Right forelimb (tissue), 1 donor: ENCODE data around the gene USP35.

Experiments used
- DNase-seq: peaks from one replicate; pipeline ENCODE4 v3.0.0-alpha.2; 2018

The USP35 gene, protein sequence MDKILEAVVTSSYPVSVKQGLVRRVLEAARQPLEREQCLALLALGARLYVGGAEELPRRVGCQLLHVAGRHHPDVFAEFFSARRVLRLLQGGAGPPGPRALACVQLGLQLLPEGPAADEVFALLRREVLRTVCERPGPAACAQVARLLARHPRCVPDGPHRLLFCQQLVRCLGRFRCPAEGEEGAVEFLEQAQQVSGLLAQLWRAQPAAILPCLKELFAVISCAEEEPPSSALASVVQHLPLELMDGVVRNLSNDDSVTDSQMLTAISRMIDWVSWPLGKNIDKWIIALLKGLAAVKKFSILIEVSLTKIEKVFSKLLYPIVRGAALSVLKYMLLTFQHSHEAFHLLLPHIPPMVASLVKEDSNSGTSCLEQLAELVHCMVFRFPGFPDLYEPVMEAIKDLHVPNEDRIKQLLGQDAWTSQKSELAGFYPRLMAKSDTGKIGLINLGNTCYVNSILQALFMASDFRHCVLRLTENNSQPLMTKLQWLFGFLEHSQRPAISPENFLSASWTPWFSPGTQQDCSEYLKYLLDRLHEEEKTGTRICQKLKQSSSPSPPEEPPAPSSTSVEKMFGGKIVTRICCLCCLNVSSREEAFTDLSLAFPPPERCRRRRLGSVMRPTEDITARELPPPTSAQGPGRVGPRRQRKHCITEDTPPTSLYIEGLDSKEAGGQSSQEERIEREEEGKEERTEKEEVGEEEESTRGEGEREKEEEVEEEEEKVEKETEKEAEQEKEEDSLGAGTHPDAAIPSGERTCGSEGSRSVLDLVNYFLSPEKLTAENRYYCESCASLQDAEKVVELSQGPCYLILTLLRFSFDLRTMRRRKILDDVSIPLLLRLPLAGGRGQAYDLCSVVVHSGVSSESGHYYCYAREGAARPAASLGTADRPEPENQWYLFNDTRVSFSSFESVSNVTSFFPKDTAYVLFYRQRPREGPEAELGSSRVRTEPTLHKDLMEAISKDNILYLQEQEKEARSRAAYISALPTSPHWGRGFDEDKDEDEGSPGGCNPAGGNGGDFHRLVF

DNA sequence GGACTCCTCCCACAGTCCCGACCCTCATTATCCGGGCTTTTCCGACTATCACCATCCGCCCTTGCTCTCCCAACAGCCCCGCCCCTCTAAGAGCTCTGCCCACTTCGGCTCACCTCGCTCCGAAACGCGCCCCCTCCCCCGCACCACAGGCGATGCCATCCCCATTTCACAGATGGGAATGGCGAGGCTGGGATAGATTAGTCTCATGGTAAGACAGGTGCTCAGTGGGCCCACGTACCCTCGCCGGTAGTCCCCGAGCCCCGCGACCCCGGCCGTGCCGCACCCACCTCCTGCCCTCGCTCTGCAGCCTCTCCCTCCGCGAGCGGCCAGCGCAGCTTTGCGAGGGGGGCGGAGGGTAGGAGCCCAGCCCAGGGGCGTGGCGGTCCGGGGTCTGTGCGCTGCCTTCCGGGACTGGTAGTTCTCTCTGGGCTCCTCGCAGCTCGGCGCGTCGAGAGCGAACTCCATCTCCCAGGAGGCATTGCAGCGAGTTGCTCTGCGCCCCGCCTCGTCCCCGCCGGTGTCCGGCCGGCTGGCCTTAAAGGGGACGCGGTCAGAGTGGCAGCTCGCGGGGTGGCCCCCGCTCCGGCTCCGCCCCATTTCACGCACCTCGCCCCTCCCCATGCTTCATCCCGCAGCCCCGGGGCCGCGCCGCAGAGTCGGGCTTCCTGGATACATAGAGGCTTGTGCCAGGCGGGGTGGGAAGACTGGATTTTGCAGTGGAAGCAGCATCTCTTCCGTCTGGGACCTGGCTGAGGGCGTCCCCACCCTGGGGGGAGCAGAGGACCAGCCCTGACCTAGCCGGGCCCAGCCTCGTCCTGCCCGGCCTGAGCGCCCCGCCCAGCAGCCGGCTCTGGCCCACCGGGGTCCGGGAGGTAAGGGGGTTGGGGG is at the start of gene USP35, which contains the start of gene KCTD21:
USP35 (plus strand) TSS at position 634 of the 888 bp plus-strand sequence. CDS start 7,327 bp downstream, outside the sequence.
KCTD21 (minus strand) TSS at position 341 of the 888 bp plus-strand sequence. CDS start 14,072 bp downstream, outside the sequence.
- peak; percentile 95 for DNase-seq

DNA sequence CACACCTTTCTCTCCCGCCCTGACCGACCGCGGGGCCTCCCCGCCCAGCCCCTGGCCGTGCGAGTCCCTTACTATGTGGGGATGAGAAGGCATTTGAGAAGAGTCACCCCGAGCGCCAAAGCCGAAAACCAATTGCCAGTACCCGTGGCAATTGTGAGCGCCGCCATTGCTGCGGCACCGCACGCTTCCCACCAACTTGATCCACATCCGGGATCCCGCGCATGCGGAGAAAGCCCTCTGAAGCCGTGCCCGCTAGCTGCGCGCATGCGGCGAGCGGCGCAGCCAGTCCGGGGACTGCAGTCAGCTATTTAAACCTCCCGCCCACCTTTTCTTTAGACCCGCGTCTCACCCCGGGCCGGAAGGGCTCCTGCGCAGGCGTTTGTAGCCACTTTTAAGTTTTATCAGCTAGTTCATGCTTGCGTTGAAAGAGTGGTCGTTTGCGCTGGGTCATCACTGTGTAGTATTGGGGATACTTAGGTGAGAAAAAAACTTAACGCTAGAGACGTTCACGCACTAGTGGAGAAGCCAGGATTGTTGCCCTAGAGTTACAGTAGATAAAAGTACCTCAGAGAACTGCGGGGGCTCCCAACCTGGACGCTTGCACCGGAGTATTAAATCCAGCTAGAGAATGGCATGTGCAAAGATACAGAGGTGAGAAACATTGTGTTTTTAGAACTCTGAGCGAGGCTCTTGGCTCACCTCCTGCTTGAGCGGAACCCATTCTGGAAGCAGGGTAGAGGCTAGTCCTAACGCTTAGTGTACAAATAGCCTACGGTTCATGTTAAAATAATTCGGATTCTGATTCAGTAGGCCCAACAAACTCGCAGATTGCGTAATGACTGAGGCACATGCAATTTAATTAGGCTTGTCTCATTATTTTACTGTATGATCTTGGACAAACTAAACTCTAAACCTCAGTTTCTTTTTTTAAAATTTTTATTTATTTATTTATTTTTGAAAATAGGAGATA is 49.0 kb upstream of the USP35 start, which contains the start of gene ALG8:
ALG8 (minus strand) TSS at position 205 of the 970 bp plus-strand sequence; CDS start at position 167, 38 bp downstream.
- peak; percentile 98 for DNase-seq

DNA sequence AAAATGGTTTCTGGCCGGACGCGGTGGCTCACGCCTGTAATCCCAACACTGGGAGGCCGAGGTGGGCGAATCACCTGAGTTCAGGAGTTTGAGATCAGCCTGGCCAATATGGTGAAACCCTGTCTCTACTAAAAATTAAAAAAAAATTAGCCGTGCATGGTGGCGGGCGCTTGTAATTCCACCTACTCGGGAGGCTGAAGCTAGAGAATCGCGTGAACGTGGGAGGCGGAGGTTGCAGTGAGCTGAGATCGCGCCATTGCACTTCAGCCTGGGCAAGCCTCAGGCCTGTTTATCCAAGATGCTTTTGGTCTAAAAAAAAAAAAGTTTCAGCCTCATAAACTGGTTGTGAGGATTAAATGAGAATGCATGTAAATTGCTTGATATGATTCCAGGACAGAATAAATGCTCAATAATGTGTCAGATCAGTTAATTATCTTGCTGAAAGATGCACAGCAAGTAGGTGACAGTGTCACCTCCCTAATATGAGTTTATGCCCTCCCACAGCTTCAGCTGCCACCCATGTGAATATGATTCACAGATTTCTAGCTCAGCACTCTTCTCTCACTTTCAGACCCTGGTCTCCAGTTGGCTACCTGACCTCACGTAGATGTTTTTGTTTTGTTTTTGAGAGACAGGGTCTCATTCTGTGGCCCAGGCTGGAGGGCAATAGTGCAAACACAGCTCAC is 48.2 kb upstream of the USP35 start:
- no peak for DNase-seq

DNA sequence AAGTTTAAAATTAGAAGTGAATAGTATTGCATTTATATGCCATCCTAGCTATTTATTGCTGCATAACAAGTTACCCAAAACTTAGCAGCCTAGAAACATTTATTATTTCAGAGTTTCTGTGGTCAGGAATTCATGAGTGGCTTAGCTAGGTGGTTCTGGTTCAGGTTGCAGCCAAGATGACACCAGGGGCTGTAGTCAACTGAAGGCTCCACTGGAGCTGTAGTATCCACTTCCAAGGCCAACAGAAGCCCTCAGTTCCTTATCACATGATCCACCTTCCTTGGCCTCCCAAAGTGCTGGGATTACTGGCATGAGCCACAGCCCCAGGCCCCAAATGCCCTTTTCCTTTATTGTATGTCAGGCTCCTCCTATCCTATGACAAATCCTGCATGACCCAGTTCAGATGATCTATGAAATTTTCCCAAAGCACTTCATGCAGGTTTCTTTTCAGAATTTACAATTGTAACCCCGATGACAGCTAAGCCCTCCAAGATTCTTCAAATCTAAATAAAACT is 43.2 kb upstream of the USP35 start:
- DNase-seq: no peak

DNA sequence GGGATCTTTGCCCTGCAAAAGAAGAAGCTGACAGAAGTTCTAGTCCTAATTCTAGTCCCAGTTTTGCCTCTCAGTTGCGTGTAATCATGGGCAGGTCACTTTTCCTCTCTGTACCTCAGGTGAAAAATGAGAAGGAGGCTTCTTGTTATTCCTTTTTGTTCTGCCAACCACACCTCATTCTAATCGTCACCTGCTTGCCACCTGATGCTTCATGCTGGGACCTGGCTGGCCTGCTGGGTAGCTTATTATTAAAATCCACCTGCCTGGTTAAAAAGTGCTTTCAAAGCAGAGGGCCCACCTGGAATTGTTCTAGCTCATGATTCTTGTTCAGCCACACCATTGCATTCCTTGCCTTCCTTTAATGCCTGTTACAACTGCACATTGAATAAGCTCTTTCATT is 40.9 kb upstream of the USP35 start:
- DNase-seq: no peak

DNA sequence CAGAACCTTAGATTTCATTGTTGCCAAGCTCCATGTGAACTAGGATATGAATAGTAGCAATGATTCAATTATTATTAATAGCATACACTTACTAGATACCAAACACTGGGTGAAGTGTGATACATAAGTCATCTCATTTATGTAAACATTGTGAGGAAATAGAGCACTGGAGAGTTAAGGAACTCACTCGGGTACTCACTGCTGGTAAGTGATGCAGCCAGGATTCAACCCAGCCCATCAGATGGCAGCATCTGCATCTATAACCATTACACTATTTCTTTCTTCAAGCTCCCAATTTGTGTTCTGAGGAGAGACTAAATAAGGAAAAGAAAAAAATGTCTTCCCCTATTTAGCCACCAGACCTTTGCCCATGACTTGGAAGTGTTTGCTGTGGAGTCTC is 39.1 kb upstream of the USP35 start:
- DNase-seq: no peak

DNA sequence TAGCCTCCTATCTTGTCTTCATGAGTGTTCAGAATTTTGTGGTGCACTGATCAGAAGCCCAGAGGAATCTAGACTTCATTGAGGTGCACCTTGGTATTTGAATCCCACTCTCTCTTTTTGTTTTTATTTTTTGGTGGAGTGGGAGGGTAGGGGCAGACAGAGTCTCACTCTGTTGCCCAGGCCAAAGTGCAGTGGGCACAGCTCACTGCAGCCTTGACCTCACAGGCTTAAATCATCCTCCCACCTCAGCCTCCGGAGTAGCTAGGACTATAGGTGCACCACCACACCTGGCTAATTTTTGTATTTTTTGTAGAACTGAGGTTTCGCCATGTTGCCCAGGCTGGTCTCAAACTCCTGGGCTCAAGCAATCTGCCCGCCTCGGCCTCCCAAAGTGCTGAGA is 38.4 kb upstream of the USP35 start:
- no peak for DNase-seq

DNA sequence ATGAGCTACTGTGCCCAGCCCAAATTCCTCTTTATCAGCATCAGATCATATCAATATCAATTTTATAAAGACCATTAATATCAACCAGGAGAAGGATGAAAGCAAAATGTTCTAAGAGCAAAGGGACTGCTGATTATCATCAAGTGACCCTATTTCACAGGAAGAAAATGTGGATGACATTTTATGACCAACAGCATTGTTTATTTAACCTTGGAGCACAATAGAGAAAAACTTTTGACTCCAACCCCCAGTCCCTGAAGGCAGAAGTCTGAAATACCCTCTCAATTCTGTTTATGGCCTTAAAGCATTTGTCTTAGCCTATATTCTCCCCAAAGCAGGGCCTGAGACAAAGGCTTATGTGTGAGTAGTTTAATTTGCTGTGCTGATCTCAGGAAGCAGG is 38.0 kb upstream of the USP35 start:
- no peak for DNase-seq

DNA sequence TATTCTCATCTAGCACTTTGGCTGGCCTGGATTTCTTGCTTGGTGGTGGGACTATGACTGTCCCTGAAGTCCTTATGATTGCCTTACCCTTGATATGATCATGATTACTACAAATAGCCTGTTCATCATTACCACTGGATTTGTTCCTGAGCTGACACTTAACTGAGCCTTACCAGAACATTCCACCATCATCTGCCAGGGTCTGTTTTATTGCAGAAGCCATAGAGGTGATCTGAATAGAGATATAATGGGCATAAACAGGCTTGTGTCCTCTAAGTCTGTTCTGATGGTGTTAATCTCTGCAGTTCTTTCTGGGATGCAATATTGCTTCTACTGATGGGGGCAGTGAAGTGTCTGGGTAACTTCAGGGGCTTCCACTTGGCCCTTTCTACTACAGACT is 36.9 kb upstream of the USP35 start:
- no peak for DNase-seq

DNA sequence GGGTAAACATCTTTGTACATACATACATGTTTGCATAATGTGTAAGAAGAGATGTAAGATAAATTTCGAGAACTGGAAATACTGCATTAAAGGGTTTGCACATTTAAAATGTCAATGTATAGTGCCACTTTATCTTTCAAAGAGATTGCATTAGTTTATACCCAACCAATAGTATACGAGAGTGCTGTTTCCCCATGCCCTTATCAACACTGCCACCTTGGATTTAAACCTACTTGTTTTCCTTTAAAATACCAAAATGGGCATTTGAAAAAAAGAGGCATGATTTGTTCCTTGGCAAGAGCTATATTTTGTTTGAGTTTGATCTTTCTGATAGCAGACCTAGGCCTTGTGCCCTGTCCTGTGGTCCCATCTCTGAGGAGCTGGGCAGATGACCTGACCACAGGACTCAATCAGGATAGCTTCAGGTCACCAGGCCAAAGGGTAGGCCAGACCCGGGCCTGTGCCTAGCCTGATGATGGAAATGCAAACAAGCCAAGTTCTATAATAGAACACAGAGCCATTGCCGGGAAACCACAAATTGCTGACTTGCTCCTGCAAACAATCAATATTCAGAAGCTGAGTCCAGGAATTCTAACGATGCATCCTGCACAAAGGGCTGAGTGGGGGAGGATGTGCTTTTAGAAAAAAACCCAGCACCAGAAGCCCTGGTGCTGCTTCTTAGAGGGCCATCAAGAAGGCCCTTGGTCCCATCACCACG is 32.4 kb upstream of the USP35 start:
- DNase-seq: no peak

DNA sequence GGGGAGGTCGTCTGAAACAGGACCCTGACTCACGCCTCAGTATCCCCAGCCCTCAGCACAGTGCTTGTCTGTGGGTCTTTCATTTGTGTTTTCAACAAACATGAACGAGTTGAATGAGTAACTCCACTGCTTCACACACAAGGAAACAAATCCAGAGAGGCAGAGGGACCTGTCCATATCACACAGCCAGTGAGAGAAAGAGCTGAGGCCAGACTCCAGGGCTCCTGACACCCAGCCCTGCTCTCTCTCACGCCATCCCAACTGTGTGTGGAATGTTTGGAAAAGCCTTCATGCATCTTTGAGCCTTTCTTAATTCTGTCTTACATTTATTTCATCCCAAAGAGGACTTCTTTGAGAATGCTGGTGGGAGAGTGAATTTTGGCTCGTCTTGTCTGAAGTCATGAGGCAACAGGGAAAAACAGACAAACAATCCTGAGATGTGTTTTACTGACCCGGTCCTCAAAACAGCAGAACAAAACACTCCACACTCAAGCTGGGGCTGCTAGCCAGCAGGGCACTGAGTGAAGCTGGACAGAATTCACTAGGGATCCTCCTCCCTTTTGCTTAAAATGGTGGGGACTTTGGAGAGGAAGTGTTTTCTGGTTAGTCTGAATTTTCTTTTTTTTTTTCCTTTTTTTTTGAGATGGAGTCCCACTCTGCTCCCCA is 29.6 kb upstream of the USP35 start:
- no peak for DNase-seq

DNA sequence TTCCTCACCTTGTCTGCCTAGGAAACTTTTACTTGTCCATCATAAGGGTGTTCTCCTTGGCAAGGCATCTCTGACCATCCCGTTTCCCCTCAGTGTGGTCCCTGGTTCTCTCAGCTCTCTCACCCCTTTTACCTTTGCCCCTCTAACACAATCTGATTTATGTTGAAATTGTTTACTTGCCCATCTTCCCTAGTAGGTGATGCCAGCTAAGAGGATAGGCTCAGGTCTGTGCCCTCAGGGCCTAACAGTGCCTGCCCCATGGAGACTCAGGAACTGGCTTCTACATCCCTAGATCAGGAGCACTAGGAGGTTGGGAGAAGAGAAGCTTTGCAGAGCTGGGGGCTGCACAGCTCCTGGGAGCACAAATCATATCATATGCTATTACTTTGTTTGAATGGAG is 28.2 kb upstream of the USP35 start:
- no peak for DNase-seq

DNA sequence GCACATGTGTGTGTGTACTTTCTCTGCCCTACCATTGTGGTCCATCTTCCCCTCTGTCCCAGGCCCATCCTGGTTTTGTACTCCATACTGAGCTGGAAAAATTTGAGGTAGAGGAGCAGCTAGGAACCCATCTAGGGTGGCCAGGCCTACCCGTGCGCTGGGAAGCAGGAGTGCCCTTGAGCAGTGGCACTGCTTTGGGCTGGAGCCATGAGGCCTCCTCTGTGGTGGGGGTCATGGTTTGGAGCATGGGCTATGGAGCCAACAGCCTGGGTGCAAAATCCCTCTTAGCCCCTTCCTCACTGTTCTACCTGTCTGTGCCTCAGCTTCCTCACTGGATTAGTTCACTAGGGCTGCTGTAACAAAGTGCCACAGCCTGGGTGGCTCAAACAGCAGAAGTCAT is 27.4 kb upstream of the USP35 start:
- no peak for DNase-seq

DNA sequence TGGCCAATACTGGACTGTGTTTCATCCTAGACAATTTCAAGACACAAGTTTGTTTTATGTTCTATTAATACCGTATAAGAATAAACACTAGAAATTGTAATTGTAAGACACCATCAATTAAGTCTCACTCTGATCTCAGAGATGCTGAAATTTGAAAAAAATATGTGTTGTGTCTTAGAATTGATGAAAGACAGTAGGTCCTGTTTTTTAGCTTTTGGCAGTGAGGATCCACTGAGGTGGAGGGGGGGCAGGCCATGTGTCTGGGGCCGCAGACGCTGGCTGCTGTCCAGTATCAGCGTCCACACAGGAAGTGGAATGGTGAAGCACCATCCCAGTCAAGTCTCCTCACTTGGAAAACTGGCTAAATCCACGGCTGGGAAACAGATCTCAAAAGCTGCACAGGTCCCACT is 26.8 kb upstream of the USP35 start:
- peak; percentile 49 for DNase-seq

DNA sequence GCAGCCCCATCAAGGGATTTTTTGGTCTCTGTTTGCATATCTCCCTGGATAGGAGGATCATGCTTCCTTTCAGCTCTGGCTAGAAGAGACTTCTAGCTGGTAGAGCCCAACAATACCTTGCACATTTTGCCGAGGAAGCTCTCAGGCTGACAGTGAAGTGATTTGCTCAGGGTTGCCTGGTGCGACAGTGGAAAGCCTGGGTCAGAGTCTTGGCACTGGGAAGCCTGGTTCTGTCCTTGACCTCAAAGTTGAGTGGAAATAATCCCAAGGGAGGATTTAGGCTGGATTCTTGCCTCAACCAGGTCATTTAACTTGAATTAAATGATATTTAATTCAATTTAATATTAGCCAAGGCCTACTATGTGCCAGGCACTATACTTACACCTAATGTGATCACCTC is 24.9 kb upstream of the USP35 start:
- DNase-seq: no peak

DNA sequence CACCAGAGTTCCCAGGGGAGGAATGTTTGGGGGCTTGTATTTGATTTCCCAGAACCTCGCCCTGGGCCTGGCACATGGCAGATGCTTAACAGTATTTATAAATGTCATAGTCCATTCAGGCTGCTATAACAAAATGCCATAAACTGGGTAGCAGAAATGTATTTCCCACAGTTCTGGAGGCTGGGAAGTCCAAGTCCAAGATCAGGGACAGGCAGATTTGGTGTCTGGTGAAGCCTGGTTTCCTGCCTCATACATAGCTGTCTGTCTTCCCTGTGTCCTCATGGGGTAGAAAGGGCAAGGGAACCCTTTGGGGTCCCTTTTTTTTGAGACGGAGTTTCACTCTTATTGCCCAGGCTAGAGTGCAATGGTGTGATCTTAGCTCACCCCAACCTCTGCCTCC is 24.2 kb upstream of the USP35 start:
- no peak for DNase-seq

DNA sequence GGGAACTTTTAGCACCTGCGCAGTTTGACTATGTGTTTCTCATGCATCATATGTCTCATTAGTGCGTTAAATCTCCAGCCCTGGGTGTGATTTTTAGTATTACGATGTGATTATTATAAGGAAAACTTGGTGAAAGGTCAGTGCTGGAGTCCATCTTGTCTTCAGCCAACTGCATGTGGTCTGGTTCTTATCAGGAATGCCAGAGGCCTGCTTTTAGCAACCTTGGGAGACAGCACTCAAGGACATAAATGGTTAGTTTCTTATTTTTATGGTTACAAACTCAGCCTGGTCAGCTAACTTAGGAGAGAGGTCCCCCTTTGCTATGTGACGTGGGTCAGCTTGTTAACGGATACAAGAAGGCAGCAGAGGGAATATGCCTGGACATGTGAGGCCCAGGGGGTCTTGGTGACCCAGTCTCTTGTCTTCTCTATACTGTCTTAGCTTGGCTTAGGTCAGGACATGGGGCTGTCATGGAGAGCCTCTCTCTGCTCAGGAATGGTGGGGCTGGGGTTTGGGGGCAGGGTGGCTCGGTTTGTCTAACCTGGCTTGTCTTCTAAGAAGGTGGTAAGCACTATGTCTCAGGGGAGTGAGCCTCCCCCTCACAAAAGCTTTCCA is 21.8 kb upstream of the USP35 start:
- no peak for DNase-seq
